GM18868 (cell line): Measurements from ENCODE around the gene POLR1D.

Source experiments
- ATAC-seq: cut with Tn5 transposase; IDR thresholded peaks from one replicate; pipeline ENCODE4 v1.9.1; 2021; ENCODE audit warnings: mild to moderate bottlenecking, moderate library complexity; ENCODE audit not compliant: unreplicated experiment

POLR1D gene

DNA sequence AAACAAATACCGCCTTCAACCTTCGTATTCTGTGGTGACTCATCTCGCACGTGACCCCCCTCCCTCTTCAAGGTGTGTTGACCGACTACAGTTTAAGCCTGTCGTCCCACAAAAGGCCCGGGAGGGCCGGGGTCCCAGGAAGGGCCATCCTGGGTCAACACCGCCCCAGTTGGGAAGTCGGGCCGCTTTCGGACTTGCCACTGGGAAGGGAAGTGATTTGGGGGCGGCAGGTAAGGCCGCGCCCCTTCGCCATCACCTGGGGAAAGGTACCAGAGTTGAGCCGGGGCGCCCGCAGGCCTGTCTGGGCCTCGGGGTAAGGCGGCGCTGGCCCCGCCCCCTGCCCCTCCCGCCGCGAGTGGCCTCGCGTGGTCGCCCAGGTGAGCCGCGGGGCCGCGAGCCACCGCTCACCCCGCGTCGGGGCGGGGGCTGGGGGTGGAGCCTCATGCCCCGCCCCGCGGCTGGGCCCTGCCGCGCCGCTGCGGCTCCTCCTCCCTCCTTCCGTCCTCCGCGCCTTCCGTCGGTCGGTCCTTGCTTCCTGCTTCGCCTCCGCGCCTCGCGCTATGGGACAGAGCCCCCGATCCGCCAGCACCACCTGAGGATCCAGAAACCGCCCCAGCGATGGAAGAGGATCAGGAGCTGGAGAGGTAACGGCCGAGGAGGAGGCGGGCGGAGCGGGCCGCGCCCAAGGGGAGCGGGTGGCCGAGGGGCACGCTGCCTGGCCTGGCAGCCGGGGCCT, at the start of gene POLR1D:
Gene POLR1D (plus strand): TSS at position 527 of the 736 bp plus-strand sequence. CDS start 92 bp downstream, at position 619.
- ATAC-seq, result peak; percentile 61

GRCh38 chr13:27572234-27572901, 49.3 kb upstream of the POLR1D start:
- ATAC-seq, result no peak

DNA sequence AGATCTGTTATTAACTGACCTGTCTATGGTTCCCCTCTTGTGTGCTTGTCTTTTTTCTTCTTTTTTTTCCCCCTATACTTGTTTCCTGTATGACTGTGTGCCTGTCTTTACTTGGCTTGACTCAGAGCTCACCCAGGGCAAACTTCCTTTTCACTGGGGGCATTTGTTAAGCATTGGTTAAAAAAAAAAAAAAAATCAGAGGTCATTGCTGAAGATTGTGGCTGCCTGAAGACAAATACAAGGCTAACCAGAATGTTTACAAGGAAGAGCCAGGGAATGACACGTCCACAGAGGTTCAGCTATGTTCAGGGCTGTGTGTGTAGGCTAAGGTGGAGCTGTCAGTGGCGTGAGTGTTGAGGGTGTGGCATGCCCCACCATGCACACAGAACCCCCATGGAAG, 48.4 kb upstream of the POLR1D start:
- no peak for ATAC-seq

GRCh38 chr13:27574661-27575060, 47.0 kb upstream of the POLR1D start:
- ATAC-seq, result no peak

GRCh38 chr13:27578121-27579030, 43.3 kb upstream of the POLR1D start:
- ATAC-seq, result no peak

- no peak for ATAC-seq
These were observed 38.0 kb upstream of the POLR1D start for GRCh38 chr13:27583645-27584044.

- no peak for ATAC-seq
These were observed 34.5 kb upstream of the POLR1D start for GRCh38 chr13:27587095-27587746.

GRCh38 chr13:27588405-27588804, 33.3 kb upstream of the POLR1D start:
- no peak for ATAC-seq

DNA sequence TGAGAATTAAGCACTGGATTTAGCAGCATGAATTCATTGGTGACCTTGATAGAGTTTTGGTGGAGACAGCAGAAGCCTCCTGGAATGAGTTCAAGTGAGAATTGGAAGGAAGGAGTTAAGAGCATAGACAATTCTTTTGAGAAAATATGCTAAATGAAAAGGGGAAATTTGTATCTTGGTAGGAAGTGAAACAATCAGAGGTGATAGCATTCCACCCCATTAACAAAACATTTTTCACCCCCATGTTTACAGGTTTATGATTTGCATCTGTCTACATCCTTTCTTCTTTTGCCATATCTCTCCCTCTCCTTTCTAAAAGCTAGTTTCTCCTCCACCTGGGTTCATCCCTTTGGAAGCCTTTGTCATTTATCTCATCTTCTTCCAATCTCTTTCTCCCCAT, 28.8 kb upstream of the POLR1D start:
- ATAC-seq, result peak; percentile 34

- peak; percentile 87 for ATAC-seq
These were observed 28.4 kb upstream of the POLR1D start for GRCh38 chr13:27593267-27593666.

- no peak for ATAC-seq
These were observed 26.5 kb upstream of the POLR1D start for GRCh38 chr13:27595055-27595811.

GRCh38 chr13:27599096-27599495, 22.6 kb upstream of the POLR1D start:
- ATAC-seq, result no peak

- ATAC-seq, result no peak
These were observed 21.7 kb upstream of the POLR1D start for GRCh38 chr13:27599845-27600553.

DNA sequence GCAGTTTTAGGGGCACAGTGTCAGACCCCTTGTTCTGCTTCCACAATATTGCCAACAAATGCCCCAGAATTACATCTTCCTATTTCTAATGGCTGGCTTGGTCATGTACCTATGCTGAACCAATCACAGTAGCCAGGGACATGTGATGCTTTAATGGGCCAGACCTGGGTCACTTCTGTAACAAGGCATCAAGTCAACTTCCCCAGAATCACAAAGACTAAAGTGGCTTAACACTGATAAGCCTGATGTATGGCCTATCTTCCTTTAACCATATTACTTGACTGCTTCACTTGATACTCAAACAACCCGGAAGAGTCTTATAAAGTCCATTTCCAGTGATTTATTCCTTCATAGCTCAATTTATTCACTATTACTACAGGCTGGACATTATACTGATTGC, 21.0 kb upstream of the POLR1D start:
- ATAC-seq, result no peak

- ATAC-seq, result no peak
These were observed 20.5 kb upstream of the POLR1D start for GRCh38 chr13:27601208-27601607.

DNA sequence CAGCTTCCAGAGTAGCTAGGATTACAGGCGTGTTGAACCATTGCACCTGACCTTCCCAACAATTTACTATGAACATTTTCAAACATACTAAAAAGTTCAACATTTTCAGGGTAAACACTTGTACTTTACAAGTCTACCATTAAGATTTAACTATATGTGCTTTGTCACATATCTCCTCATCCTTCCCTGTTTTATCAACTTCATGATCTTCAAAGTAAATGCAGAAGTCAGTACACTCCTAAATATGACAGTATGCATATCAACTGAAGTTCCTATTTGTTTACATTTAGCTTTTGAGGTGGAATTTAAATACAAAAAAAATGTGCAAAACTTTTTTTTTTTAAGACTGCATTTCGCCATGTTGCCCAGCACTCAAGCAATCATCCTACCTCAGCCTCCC, 19.9 kb upstream of the POLR1D start:
- no peak for ATAC-seq

DNA sequence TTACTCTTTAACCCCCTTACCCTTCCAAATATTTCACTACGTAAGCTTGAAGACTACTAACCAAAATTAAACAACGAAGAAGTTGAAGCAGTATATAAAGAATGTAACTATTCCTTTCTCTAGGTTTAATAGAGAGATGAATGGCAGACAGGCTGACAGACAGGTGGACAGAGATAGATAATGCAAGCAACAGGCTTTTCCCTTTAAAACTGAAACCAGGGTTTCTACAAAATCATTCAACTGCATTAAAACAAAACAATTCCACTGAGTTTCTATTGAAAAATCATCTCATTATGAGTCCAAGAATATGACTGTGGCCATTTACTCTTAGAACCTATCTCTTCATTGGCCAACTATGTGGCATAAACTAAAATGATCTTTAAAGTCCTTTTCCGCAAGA, 16.6 kb upstream of the POLR1D start:
- ATAC-seq, result peak; percentile 58

DNA sequence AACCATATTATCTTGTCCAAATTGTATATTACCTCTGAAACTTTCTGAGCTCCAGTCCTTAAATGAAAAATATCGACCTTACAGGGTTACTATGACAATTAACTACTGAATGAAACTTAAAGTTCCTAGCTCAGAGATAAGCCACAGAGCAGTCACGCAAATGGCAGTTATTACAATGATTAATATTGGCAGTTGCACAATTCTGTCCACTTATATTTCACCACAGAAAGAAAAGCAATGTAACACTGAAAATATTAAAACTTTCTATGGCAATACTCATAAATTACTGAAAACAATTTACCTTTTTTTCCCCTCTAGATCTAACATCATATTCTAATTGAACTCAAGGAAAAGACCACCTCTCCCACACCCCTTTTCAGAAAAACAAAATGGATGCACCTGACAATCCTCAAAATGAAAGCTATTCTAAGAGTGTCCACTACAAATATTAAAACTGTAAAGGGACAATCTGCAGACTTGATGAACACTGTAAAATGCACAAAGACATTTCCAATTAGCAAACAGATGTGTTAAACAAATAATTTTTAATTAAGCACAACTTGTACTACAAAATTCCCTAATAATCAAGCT, 16.0 kb upstream of the POLR1D start:
- ATAC-seq, result peak; percentile 12

DNA sequence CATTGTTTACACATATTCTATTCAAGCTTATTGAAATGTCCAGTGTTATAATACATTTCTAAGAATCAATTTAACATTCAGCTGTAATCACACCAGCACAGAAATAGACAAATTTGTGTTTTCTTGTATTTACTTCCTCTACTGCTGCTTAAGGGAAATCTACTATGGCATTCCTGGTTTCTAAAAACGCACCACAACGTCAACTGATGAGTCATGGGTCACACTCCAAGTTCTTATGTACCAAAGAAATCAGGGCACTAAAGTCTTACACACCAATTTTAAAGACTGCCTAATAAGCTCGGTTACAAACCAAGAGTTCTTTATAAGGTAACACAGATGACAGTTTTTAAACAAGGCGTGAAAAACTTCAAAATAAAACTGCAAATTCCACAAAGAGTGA, 14.6 kb upstream of the POLR1D start:
- no peak for ATAC-seq
